Kasumi-1 (cell line): ENCODE data around the gene PLEKHG1.

ENCODE experiments used
- DNase-seq, 2 experiments: peaks; one replicate each; lab custom pipeline; 2025; lab: John Stamatoyannopoulos, UW

Gene PLEKHG1

GRCh38 chr6:150599199-150600009 is at the start of gene PLEKHG1:
PLEKHG1 (plus strand) TSS chr6:150599885; CDS start chr6:150733682, 133,797 bp downstream.
- peak; percentile 40 to 50 for DNase-seq

- no peak for DNase-seq
Observed at GRCh38 chr6:150550244-150550643, 49.4 kb upstream of the PLEKHG1 start.

GRCh38 chr6:150557043-150557599 is 42.6 kb upstream of the PLEKHG1 start:
- no peak for DNase-seq

- DNase-seq, result no peak
Observed at GRCh38 chr6:150560004-150560883, 39.4 kb upstream of the PLEKHG1 start.

- DNase-seq, result no peak
Observed at GRCh38 chr6:150560884-150561219, 38.8 kb upstream of the PLEKHG1 start.

GRCh38 chr6:150565945-150566344 is 33.7 kb upstream of the PLEKHG1 start:
- no peak for DNase-seq

- no peak for DNase-seq
Observed at GRCh38 chr6:150566486-150566885, 33.2 kb upstream of the PLEKHG1 start.

GRCh38 chr6:150567380-150567779 is 32.3 kb upstream of the PLEKHG1 start:
- no peak for DNase-seq

- no peak for DNase-seq
Observed at GRCh38 chr6:150567823-150568383, 31.8 kb upstream of the PLEKHG1 start.

- DNase-seq, result no peak
Observed at GRCh38 chr6:150568560-150568959, 31.1 kb upstream of the PLEKHG1 start.

- no peak for DNase-seq
Observed at GRCh38 chr6:150569161-150569560, 30.5 kb upstream of the PLEKHG1 start.

GRCh38 chr6:150573041-150573681 is 26.5 kb upstream of the PLEKHG1 start:
- DNase-seq, result no peak

GRCh38 chr6:150575836-150576235 is 23.8 kb upstream of the PLEKHG1 start:
- no peak for DNase-seq

GRCh38 chr6:150576651-150577226 is 22.9 kb upstream of the PLEKHG1 start:
- DNase-seq, result no peak

- no peak for DNase-seq
Observed at GRCh38 chr6:150579611-150580010, 20.1 kb upstream of the PLEKHG1 start.

- no peak for DNase-seq
Observed at GRCh38 chr6:150580489-150580888, 19.2 kb upstream of the PLEKHG1 start.

- DNase-seq, result no peak
Observed at GRCh38 chr6:150584065-150584464, 15.6 kb upstream of the PLEKHG1 start.

GRCh38 chr6:150584596-150584995 is 15.1 kb upstream of the PLEKHG1 start:
- DNase-seq, result no peak

- DNase-seq, result no peak
Observed at GRCh38 chr6:150586850-150587359, 12.8 kb upstream of the PLEKHG1 start.

GRCh38 chr6:150587637-150588036 is 12.0 kb upstream of the PLEKHG1 start:
- DNase-seq, result no peak

- DNase-seq, result no peak
Observed at GRCh38 chr6:150588888-150589499, 10.7 kb upstream of the PLEKHG1 start.
